NK-92 (cell line): ENCODE measurements around the gene DPP6.

Source experiments
- DNase-seq: peaks from one replicate; lab custom pipeline; 2025; ENCODE audit not compliant: unreplicated experiment; lab: John Stamatoyannopoulos, UW

DPP6 gene

DNA sequence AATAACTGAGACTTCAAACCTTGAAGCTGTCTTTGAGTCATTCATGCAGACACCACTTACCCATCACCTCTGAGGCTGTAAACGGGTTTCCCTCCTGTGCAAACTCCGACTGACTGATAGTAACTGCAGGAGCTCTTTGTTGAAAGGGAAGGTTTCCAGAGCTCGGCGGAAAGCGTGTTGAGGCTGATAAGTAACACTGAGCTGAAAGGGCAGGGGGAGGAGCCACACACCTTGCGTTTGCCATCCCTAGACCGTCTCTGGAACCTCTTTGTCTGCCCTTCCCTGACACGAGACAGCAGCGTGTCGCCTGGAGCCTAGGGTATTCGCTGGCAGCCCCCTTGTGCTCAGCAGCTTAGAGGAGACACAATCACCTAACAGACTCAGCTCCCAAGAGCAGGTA lies 816.7 kb downstream of the DPP6 start:
- DNase-seq: no peak

DNA sequence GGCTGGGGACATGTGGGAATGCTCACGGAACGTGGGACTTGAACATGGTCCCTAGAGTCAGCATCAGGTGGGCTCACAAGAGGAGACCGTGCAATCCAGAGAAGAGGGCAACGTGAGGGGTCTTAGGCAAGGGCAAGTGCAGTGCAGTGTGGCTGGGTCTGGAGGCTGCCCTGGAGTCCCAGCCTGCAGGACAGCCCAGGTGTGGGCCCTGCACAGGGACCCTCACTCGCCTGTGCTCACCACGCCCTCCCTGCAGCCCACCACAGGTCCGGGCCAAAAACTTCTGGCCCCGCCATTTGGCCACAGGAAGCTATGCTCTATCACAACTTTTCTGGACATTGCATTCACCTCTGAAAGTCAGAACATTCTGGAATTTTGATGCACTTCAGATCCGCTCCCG lies 817.2 kb downstream of the DPP6 start:
- no peak for DNase-seq

DNA sequence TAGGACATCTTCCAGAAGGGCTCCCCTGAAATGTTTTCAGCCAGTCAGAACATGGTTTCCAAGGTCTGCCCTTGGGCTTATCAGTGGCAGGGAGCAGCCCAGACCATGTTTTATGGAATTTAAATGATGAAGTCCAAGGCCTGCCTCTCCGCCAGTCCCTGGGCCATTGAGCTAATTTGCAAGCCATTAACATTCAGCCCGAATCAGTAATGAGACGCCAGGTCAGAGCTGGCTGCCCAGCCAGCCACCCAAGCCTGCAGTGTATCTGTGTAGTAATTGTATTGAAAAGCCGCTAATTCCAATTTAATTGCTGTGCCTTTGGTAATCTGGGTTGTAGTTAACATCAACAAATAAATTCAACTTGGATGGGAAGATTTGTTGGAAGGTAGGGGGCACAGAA lies 819.3 kb downstream of the DPP6 start:
- DNase-seq: no peak

- DNase-seq: no peak
Observed at GRCh38 chr7:154871928-154872750, 819.9 kb downstream of the DPP6 start.

DNA sequence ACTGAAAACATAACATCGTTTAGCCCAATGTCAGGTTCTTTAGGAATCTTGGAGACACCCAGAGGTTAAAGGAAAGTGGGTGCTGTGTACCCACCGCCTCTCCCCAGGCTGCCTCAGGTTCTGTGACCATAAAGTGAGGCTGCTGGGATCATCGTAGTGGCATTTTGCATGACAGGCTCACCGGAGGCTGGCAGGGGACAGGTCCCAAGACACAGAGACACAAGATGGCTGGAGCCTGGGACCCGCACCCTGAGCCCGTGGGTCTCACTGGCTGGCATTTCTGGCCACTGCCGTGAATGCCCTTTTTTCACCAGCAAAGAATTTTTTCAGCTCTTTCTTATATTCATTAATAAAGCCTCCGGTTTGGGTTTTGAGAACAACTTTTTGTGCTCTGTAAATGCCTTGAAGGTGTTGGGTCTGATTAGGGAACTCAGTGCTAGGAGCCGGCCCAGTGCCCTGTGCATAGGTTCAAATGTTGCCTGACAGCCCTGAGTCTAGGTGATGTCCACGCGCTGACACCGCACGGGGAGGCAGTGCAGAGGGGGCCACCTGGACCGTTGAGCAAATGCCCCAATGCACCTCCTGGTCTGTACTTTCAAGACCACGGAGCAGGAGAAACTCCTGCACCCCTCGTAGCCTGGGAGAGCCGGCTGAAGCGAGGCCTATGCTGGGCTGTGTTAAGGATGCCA lies 820.8 kb downstream of the DPP6 start:
- DNase-seq: no peak

DNA sequence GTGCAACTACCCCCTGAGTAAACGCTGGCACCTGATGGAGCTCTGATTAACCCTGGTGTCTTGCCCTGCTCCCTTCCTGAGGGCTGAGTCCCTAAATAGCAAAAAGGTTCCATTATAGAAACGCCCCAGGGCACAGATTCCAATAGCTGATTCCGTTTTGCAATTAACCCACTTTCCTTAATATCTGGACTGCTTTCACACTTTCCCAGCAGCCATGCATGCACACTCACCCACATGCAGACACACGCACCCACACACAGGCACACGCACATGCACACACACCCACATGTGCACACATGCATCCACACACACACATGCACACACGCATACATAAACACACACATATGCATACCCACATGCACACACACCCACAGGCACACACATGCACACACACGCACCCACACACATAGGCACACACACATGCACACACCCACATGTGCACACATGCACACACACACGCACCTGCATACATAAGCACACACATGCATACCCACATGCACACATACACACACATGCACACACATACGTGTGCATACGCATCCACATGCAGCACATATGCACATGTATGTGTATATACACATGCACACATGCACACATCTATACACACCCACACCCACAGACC lies 821.4 kb downstream of the DPP6 start:
- DNase-seq: no peak

- no peak for DNase-seq
Observed at GRCh38 chr7:154874409-154875113, 822.4 kb downstream of the DPP6 start.

- DNase-seq: no peak
Observed at GRCh38 chr7:154875297-154875696, 823.1 kb downstream of the DPP6 start.

- no peak for DNase-seq
Observed at GRCh38 chr7:154876516-154876915, 824.3 kb downstream of the DPP6 start.

DNA sequence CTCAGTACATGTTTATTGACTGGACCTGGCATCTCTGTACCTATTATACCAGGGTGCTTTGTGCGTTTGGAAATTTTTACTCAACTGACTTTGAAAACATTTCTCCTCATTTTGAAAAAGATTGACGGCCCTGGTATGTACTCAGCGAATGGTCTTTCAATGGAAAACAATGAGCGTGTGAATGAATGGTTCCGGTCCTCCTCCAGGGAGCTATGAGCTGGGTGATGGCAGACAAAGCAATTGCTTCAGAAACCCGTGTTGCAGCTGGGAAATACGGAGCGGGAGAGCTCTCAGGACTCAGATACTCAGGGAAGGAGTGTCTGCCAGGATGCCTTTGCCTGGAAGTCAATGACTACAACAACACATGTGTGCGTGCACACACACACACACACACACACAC lies 824.8 kb downstream of the DPP6 start:
- no peak for DNase-seq

DNA sequence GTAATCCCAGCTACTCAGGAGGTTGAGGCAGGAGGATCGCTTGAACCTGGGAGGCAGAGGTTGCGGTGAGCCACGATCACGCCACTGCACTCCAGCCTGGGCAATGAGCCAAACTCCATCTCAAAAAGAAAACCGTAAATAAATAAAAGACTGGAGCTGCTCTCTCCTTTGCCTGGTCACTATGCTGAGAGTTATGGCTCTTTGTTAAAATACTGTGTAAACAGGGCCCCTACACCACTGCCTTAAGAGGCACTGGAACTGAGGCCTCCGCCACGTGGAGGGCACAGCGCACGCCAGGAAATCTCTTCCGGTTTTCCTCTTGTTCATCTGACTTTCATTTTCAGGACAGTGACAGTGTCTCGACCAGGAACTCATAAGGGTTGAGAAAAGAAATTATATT lies 827.4 kb downstream of the DPP6 start:
- DNase-seq: no peak

GRCh38 chr7:154880513-154880912 lies 828.3 kb downstream of the DPP6 start:
- DNase-seq: no peak

DNA sequence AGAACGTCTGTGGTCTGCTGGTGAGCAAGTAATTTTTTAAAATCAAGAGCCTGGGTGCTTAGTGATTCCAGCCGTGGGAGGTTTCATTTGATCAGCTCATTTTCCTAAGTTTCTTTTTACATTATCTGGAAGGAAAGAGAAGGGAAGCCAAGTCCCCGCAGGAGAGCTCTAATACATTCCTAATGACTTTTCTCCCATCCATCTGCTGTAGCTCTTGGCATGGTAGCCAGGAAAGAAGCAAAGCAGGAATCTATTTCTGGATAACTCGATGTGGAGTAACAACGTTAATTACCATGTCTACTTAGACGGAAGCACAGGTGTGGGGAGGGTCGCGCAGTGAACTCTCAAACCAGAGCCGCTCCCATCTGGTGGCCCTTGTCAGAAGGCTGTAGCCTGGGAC lies 828.8 kb downstream of the DPP6 start:
- DNase-seq: no peak

- DNase-seq: no peak
Observed at GRCh38 chr7:154881526-154881925, 829.3 kb downstream of the DPP6 start.

- DNase-seq: no peak
Observed at GRCh38 chr7:154882931-154883474, 830.8 kb downstream of the DPP6 start.

- DNase-seq: no peak
Observed at GRCh38 chr7:154884348-154884920, 832.2 kb downstream of the DPP6 start.

DNA sequence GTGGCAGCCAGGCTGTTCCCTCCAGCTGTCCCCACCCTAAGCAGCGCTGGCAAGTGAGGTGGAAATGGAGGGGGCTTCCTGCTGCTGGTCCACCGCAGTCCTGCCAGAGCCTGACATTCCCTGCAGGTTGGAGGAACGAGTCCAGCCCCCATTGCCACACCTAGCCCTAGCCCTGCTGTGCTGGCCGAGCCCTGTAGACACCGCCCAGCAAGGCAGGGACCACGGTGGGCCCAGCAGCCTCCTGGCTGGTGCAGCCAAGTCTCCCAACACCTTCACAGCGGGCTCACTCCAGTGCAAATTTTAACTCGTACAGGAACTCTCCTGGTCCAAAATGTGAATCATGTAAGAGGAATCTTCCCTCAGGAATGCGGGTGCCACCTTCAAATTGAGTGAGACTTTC lies 834.4 kb downstream of the DPP6 start:
- DNase-seq: no peak

- no peak for DNase-seq
Observed at GRCh38 chr7:154888690-154889089, 836.5 kb downstream of the DPP6 start.

DNA sequence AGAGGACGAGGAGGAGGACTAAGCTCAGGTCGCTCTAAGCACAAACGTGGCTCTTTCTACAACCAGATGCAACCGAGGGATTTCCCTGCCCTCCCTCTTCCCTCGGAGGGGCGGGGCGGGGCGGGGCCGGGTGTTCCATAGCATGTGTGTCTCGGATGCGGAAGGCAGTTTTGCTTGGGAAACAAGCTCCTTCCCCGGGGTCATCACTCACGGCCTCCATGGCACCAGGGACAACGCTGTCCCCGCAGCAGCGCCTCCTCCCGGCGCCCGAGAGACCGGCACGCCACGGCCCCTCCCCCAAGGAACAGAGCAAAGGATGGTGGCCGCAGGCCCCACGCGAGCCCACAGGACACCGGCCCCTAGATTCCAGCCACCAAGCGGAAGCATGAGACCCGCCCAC lies 840.3 kb downstream of the DPP6 start:
- no peak for DNase-seq

DNA sequence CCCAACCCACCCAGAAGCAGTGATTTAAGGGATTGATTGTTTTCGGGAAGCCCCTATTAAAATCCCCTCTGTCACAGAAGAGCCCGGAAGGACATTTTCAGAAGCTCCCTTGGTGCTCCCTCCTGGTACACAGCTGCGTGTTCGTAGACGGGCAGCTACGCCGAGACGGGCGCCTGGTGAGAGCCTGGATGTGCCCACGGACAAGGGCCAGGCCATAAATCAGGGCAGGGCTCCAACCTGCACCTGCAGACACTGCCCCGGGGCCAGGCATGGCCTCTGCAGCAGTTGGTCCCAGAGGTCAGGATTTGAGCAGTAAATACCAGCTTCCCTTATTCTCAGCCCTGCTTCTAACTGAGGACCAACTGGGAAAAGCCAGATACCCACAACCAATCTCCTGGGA lies 843.9 kb downstream of the DPP6 start:
- no peak for DNase-seq
